Measurements from ENCODE around the gene SDK1.

GRCh38 chr7:3277604-3278572 is 23.2 kb upstream of the SDK1 start:
- TF ChIP-seq, protein P1, sequence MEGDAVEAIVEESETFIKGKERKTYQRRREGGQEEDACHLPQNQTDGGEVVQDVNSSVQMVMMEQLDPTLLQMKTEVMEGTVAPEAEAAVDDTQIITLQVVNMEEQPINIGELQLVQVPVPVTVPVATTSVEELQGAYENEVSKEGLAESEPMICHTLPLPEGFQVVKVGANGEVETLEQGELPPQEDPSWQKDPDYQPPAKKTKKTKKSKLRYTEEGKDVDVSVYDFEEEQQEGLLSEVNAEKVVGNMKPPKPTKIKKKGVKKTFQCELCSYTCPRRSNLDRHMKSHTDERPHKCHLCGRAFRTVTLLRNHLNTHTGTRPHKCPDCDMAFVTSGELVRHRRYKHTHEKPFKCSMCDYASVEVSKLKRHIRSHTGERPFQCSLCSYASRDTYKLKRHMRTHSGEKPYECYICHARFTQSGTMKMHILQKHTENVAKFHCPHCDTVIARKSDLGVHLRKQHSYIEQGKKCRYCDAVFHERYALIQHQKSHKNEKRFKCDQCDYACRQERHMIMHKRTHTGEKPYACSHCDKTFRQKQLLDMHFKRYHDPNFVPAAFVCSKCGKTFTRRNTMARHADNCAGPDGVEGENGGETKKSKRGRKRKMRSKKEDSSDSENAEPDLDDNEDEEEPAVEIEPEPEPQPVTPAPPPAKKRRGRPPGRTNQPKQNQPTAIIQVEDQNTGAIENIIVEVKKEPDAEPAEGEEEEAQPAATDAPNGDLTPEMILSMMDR (IDR thresholded peaks at IDR 0.05) = no peak
- TF ChIP-seq POLR2A (IDR thresholded peaks at IDR 0.05) = no peak
